HG02943 (cell line): ENCODE results near the gene SKOR1.

ENCODE experiments used
- ATAC-seq: cut with Tn5 transposase; IDR thresholded peaks from one replicate; pipeline ENCODE4 v1.9.1; 2021; ENCODE audit warnings: mild to moderate bottlenecking, low read depth, moderate library complexity; ENCODE audit not compliant: unreplicated experiment

The SKOR1 gene

DNA sequence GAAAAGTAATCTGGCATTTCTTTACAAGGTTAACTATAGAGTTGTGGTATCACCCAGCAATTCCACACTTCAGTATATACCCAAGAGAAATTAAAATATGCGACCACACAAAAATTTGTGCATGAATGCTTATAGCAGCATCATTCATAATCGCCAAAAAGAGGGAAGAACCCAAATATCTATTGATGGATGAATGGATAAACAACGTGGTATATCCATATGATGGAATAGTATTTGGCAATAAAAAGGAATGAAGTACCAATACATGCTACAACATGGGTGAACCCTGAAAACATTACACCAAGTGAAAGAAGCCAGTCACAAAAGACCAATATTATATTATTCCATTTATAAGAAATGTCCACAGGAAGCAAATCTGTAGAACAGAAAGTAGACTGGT is 8.6 kb upstream of the SKOR1 start:
- ATAC-seq, result no peak

DNA sequence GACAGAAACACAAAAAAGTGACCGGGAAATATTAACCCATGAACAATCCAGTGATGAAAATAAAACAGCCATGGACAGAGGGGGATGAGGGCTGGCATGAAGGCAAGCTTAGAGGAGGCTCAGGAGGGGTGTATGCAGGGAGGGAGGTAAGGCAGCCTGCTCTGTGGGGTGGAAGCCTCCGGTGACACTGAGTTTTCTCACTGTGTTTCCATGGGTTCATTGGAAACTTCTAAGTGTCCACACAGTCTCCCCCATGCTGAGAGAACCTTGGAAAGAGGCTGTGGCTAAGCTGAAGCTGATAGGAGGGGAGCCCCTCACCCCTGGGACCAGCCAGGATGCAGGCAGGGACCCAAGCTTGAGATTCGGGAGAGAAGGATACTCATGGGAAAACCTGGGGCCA is 6.8 kb upstream of the SKOR1 start:
- ATAC-seq, result no peak

DNA sequence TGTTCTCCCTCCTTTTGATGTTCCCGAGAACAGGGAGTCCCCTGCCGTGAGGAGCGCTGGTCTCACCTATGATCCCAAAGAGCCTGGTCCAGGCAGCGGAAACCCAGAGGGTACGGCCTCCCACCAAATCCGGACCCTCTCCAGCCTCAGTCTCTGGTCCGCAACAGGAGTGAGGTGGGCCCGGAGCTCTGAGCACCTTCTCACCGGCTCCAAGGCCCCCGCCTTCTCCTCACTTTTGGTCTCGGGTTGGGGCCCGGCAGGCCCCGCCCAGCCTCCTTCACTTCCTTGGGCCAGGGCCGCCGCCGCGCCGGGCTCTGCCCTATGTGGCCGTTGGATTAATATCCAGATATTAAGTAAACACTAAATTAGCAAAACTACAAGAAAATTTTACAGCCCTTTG is 5.7 kb upstream of the SKOR1 start:
- no peak for ATAC-seq

DNA sequence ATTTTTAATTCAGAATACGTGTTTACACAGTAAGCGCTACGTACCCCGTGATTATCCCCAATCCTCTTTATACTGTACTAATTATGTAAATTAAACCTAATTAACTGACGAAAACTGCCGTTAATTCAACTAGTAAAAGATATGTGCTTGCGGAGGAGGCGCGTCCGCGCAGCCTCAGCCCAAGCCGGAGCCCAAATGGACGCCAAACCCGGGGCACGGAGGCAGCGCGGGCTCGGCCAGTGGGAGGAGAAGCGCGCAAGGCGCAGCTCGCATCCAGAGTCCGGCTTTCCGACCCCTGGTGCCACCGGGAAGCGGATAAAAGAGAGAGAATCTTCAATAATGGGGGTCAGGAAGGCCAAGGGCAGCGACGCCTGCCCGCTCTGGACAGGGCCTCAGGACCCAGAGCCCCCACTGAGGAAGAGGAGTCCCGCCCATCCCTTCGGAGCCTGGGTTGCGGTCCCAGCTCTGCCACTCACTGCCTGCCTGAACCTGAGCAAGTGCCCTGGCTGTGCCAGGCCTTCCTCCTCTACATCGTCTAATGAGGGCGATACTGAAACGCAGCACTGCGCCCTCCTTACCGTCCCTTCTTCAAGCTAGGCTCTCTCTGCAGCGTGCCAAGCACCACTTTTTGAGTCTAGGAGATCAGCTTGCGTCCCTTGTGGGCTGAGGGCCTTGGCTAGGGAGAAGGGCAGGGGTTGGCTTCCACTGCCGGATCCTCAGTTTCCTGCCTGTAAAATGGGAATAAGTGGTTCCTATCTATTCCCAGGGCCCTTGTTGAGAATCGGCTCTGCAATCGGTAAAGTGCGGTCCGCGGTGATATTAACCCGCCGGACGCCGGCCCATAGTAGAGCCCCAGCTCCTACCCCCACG is 5.0 kb upstream of the SKOR1 start:
- ATAC-seq, result no peak

DNA sequence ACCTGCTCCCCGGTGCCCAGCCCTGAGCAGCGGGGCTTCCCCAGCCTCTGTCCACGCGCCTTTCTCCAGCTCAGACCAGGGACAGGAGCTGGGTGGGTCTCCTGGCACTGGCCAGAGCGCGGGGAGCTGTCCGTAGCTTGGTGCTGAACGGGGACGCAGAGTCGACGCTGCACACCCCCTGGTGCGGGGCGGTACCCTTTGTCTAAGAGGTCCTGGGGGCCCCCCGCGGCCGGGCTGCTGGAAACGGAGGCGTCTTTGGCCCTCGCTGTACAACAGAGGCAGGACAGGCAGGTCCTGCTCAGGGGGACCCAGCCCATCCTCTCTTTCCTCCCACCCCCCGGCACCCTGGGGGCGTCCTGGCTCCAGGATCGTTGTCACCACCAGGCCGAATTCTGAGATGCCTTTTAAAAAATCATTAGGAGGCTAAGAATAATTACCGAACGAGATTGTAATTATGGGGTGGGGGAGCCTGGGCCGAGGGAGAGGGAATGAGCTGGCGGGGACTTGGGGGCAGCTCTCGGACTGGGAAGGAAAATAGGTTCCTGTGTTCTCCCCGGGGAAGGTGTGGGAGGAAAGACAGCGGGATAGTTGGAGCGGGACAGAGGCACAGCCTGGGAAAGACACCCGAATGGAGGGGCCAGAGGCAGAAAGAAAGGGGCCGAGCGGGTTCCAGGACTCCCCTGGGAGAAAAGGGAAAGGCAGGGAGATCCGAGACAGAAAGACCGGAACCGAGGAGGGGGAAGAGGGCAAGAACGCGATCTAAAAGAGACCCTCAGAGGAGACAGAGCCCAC is 4.1 kb upstream of the SKOR1 start:
- ATAC-seq, result no peak

- ATAC-seq, result no peak
These were observed 3.4 kb upstream of the SKOR1 start for GRCh38 chr15:67821784-67822440.

- ATAC-seq, result no peak
These were observed 2.6 kb upstream of the SKOR1 start for GRCh38 chr15:67822537-67823313.

DNA sequence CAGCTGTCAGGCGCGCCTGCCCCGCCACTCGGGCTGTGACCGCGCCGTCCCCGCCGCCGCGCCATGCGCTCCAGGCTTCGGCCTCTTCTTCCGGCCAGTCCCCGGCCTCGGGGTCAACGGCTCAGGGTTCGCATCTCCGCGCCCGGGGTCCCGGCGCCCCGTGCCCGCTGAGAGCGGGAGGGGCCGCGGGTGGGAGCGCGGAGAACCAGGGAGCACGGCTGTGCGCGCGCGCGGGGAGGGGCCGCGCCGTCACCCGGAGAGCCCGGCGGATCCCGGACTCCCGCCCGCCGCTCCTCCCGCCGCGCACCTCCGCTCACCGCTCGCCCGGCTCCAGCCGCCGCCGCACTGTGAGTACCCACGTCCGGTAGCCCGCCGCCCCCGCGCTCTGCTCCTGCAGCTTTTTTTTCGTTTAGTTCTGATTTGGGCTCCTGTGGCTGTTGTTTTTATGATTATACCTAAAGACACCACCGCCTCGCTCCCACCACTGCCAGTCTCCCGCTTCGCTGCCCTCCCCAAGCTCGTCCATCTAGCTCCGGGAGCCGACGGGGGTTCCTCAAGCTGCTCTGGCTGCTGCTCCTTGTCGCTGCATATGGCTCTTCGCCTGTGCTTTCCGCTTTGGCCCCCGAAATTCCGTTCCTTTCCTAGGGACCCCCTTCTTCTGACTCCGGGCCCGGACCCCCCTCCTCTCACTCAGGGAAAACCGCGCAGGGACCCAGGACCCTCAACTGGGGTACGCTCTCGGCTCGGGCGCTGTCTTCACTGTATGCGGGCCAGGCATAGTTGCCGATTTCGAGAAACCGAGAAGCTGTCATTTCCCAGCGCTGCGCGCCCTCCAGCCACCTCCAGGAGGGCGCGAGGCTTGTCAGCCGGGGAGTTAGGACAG is 1.8 kb upstream of the SKOR1 start:
- no peak for ATAC-seq

- no peak for ATAC-seq
These were observed 926 bp upstream of the SKOR1 start for GRCh38 chr15:67824197-67824968.

DNA sequence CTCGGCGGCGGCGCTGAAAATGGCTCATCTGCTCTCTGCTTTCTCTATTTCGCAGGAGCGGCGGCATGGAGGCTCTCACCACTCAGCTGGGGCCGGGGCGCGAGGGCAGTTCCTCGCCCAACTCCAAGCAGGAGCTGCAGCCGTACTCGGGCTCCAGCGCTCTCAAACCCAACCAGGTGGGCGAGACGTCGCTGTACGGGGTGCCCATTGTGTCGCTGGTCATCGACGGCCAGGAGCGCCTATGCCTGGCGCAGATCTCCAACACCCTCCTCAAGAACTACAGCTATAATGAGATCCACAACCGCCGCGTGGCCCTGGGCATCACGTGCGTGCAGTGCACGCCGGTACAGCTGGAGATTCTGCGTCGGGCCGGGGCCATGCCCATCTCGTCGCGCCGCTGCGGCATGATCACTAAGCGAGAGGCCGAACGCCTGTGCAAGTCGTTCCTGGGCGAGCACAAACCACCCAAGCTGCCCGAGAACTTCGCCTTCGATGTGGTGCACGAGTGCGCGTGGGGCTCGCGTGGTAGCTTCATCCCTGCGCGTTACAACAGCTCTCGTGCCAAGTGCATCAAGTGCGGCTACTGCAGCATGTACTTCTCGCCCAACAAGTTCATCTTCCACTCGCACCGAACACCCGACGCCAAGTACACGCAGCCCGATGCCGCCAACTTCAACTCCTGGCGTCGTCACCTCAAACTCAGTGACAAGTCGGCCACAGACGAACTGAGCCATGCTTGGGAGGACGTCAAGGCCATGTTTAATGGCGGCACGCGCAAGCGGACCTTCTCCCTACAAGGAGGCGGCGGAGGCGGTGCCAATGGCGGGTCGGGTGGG is 790 bp downstream of the SKOR1 start:
- no peak for ATAC-seq

DNA sequence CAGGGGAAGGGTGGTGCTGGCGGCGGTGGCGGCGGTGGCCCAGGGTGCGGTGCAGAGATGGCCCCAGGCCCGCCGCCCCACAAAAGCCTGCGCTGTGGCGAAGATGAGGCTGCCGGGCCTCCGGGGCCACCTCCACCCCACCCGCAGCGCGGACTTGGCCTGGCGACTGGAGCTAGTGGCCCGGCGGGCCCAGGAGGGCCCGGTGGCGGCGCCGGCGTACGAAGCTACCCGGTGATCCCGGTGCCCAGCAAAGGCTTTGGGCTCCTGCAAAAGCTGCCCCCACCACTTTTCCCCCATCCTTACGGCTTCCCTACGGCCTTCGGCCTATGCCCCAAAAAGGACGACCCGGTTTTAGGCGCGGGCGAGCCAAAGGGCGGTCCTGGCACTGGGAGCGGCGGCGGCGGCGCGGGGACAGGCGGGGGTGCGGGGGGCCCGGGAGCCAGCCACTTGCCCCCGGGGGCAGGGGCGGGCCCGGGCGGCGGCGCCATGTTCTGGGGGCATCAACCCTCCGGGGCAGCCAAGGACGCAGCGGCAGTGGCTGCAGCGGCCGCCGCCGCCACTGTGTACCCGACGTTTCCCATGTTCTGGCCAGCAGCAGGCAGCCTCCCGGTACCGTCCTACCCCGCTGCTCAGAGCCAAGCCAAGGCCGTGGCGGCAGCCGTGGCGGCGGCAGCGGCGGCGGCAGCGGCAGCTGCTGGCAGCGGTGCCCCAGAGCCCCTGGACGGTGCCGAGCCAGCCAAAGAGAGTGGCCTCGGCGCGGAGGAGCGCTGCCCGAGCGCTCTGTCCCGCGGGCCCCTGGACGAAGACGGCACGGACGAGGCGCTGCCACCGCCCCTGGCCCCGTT is 1.6 kb downstream of the SKOR1 start:
- ATAC-seq, result no peak

DNA sequence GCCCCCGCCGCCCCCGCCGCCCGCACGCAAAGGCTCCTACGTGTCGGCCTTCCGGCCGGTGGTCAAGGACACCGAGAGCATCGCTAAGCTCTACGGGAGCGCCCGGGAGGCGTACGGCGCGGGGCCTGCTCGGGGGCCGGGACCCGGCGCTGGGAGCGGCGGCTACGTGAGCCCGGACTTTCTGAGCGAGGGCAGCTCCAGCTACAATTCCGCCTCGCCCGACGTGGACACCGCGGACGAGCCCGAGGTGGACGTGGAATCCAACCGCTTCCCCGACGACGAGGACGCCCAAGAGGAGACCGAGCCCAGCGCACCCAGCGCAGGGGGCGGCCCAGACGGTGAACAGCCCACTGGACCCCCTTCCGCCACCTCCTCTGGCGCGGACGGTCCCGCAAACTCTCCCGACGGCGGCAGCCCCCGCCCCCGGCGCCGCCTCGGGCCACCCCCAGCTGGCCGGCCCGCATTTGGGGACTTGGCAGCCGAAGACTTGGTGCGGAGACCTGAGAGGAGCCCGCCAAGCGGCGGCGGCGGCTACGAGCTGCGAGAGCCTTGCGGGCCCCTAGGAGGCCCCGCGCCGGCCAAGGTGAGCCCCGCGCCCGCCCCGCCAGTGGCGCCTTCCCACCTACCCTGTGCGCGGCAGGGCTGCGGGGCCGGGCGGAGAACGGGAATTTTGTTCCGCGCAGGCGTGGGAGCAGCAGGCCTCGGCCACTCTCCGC is 2.4 kb downstream of the SKOR1 start:
- ATAC-seq, result no peak

DNA sequence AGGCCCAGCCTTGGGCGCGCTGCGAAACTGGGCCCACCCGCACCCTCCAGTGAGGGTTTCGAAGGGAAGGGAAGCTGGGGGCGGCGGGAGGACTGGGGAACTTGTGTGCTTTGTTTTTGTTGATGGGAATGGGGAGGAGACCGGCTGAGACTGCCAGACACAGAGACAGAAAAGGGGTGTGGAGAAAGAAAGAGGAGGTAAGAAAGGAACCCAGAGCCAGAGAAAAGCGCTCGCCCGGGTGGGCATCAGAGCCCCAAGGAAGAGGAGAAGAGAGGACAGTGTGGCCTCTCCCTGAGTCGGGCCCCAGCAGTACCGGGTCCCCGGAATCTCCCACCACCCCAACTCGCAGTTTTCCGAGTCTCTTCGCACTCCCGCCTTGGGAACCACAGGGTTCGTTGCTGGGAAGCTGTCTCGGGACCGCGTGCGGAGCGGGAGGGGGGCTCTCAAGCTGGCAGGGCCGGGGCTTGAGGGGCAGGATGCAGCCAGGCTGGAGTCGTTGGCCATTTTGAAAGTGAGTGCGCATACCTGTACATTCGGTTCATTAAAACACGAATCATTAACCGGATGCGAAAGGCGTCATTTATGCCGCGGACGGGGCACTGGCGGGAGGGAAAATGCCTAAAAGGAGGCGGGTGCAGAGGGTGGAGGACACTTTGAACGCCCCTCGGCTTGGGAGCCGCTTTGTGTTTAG is 3.1 kb downstream of the SKOR1 start:
- ATAC-seq, result no peak

GRCh38 chr15:67828969-67829646 is 3.8 kb downstream of the SKOR1 start:
- ATAC-seq, result no peak
